GM12878 (cell line): Measurements from ENCODE around the gene PML. TPM values are rescaled to one million over a fixed set of nuclear protein-coding genes. Genes with fewer than 3 reads are reported as not detected.

Source experiments
- ATAC-seq: fragments of 200-7000 bp; cut with Tn5 transposase; 3 replicates; pipeline ENCODE4 v1.9.1; 2020; ENCODE audit warnings: mild to moderate bottlenecking, moderate library complexity
- BruUV-seq: library from RNA; stranded (reverse); fragments of 400-500 nt; replicated peaks from 2 replicates; lab custom pipeline; 2021; lab: Mats Ljungman, UMichigan
- CTCF ChIA-PET: fragments of 300-600 bp; sonication (Branson Sonifier 250); formaldehyde crosslinking; extraction: SDS; loops from one replicate; lab custom pipeline; 2021; ENCODE audit warnings: inconsistent platforms; lab: Yijun Ruan, JAX
- POLR2A ChIA-PET: fragments of 350-600 bp; formaldehyde crosslinking; extraction: SDS; loops from one replicate; lab custom pipeline; 2021; ENCODE audit warnings: inconsistent platforms; lab: Charles Lee
- RAD21 ChIA-PET: fragments of 300-600 bp; sonication (Branson Sonifier 250); formaldehyde crosslinking; loops from one replicate; lab custom pipeline; 2023; ENCODE audit warnings: antibody characterized with exemption; ENCODE audit not compliant: unreplicated experiment; lab: Charles Lee
- SMC1A ChIA-PET: fragments of 300-600 bp; sonication (Branson Sonifier 250); formaldehyde crosslinking; loops from one replicate; lab custom pipeline; 2023; ENCODE audit not compliant: unreplicated experiment, uncharacterized antibody; lab: Charles Lee
- DNase-seq: peaks from one replicate; pipeline ENCODE4 v3.0.0-alpha.2; 2011; ENCODE audit warnings: low read depth, low spot score
- FAIRE-seq: peaks from 3 replicates; lab custom pipeline; 2011; peaks lifted over from hg19 to GRCh38; lab: Jason Lieb, UNC
- H2AFZ ChIP-seq: 2 replicates; pipeline ENCODE4 v1.6.0; 2011; ENCODE audit warnings: low read depth, low read length, control low read depth; ENCODE audit not compliant: control insufficient read depth
- H3K27ac ChIP-seq: 2 replicates; pipeline ENCODE4 v1.5.1; 2011; ENCODE audit warnings: control low read depth; ENCODE audit not compliant: control insufficient read depth, insufficient read depth
- H3K27me3 ChIP-seq, 2 experiments: replicated peaks in 1 of 2; 2 replicates each; pipeline versions ENCODE4 v1.6.0 to v1.6.1; 2011; ENCODE audit warnings: low read length in 1 of 2; ENCODE audit not compliant: control insufficient read depth in 2 of 2, insufficient read depth in 2 of 2
- H3K36me3 ChIP-seq, 2 experiments: 2 replicates each; pipeline ENCODE4 v1.5.1; 2011; ENCODE audit warnings: low read length in 1 of 2; ENCODE audit not compliant: control insufficient read depth in 2 of 2, insufficient read depth in 2 of 2
- H3K4me1 ChIP-seq: 2 replicates; pipeline ENCODE4 v1.6.1; 2011; ENCODE audit warnings: mild to moderate bottlenecking, low read length, moderate library complexity, mixed read lengths; ENCODE audit not compliant: control insufficient read depth, insufficient read depth
- H3K4me2 ChIP-seq: 2 replicates; pipeline ENCODE4 v1.6.0; 2011; ENCODE audit warnings: control low read depth; ENCODE audit not compliant: control insufficient read depth, insufficient read depth
- H3K4me3 ChIP-seq: fragments of 200-600 bp; sonication (generic); 2 replicates; pipeline ENCODE4 v1.5.1; 2016
- H3K79me2 ChIP-seq: 2 replicates; pipeline ENCODE4 v1.6.0; 2011; ENCODE audit warnings: low read length; ENCODE audit not compliant: control insufficient read depth, insufficient read depth
- H3K9ac ChIP-seq: 2 replicates; pipeline ENCODE4 v1.8.0; 2011; ENCODE audit warnings: low read length, control low read depth, mixed read lengths; ENCODE audit not compliant: control insufficient read depth, insufficient read depth
- H3K9me3 ChIP-seq: replicated peaks from 3 replicates; pipeline ENCODE4 v1.5.1; 2011; ENCODE audit warnings: mild to moderate bottlenecking, low read length; ENCODE audit not compliant: control insufficient read depth, insufficient read depth
- H4K20me1 ChIP-seq: 2 replicates; pipeline ENCODE4 v1.6.0; 2011; ENCODE audit not compliant: control insufficient read depth, insufficient read depth
- ATF7 ChIP-seq: fragments of 450-650 bp; IDR thresholded peaks from 2 replicates; pipeline ENCODE4 v1.6.1; 2016; ENCODE audit warnings: low read depth, mild to moderate bottlenecking
- BHLHE40 ChIP-seq, 2 experiments: fragments of 450-650 bp in 1 of 2; IDR thresholded peaks; 2 replicates each; pipeline ENCODE4 v1.6.1; 2011 to 2017; ENCODE audit warnings: low read depth in 2 of 2, borderline replicate concordance in 1 of 2, improper control_type of control experiment in 1 of 2, low read length in 1 of 2, mild to moderate bottlenecking in 1 of 2
- HDAC6 ChIP-seq: fragments of 200-600 bp; sonication (generic); IDR thresholded peaks from one replicate; pipeline ENCODE4 v1.8.0; 2017; ENCODE audit warnings: antibody characterized with exemption; ENCODE audit not compliant: unreplicated experiment
- NFYB ChIP-seq: IDR thresholded peaks from 2 replicates; pipeline ENCODE4 v1.6.1; 2011; ENCODE audit warnings: low read depth, mild to moderate bottlenecking, low read length, improper control_type of control experiment, moderate library complexity; ENCODE audit not compliant: insufficient read depth
- TAF1 ChIP-seq: IDR thresholded peaks from 2 replicates; pipeline ENCODE4 v1.6.1; 2011; ENCODE audit warnings: mild to moderate bottlenecking, low read depth, low read length, borderline replicate concordance
- TCF7 ChIP-seq: IDR thresholded peaks from 2 replicates; pipeline ENCODE4 v1.6.1; 2014; ENCODE audit warnings: antibody characterized with exemption, borderline replicate concordance
- WGBS: methylation state at CpG from one replicate; pipeline ENCODE4 v1.1.6; 2016; ENCODE audit warnings: low lambda C conversion rate; ENCODE audit not compliant: insufficient replicate concordance, insufficient coverage; ENCODE audit errors: missing lambda C conversion rate; 5-methylcytosine and 5-hydroxymethylcytosine counted together
- in situ Hi-C: fragments of 300-500 bp; cut with MboI; formaldehyde crosslinking; loops from 9 replicates; pipeline ENCODE4 v1.14.3; 2018; ENCODE audit warnings: mixed read lengths
- intact Hi-C: fragments of 100-400 bp; cut with micrococcal nuclease; formaldehyde crosslinking; loops from one replicate; pipeline ENCODE4 v1.14.2; 2022; ENCODE audit not compliant: unreplicated experiment
- polyA plus RNA-seq, 11 experiments: library from polyadenylated mRNA; depleted of rRNA in 4 of 11; unstranded in 6 of 11; stranded (reverse) in 5 of 11; fragments of >200 nt; fragmentation: Nextera tagmentation in 4 of 11; fragmentation: Illumina TruSeq in 1 of 11; extraction: Ambion mirVana in 4 of 11; extraction: Trizol in 1 of 11; gene quantifications; 1 replicate in 1 of 11; 2 replicates in 10 of 11; pipeline versions ENCODE4 v1.2.1 to v1.2.3, GENCODE V29; 2011 to 2016; ENCODE audit warnings: inconsistent platforms in 2 of 11, missing spikeins in 2 of 11, low read depth in 1 of 11
- total RNA-seq, 4 experiments: library from RNA; depleted of rRNA in 3 of 4; stranded (reverse); fragments of >200 nt in 3 of 4; fragmentation: Illumina TruSeq in 1 of 4; extraction: Trizol in 1 of 4; gene quantifications; 2 replicates each; pipeline versions ENCODE4 v1.2.1 to v1.2.3, GENCODE V29; 2013 to 2021
- TF ChIP-seq, protein P1 (sequence below): IDR thresholded peaks from 2 replicates; pipeline ENCODE4 v1.6.1; 2011; ENCODE audit warnings: borderline replicate concordance, low read depth, mild to moderate bottlenecking, moderate library complexity, mixed read lengths, low read length; ENCODE audit not compliant: insufficient read depth; ENCODE audit errors: extremely low read length

The PML gene
- total and polyA plus RNA-seq, 10 of the 15 experiments (the other 5 are each of a cell fraction or from before 2014, with no cell fraction given): 8.5 to 95.5 (median 30.8) TPM

DNA sequence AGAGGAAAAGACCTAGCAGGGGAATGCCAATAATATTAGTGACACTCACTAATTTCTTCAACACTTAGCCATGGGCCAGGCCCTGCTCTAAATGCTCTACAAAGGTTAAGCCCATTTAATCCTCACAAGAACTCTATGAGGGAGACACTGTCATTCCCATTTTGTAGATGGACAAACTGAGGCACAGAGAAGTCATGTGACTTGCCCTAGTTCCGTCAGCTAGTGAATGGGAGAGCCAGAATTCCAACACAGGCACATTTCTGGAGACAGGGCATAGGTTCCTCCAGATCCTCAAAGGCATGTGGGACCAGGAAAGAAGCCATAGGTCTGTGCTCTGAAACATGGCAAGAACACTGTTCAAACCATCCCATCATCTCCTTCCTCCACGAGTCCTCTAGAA is 36.7 kb upstream of the PML start:
- no peak overlapping the region for H3K4me3 ChIP-seq
- no peak overlapping the region for H3K27ac ChIP-seq
- ChIA-PET CTCF (interaction anchor here (1.9 kb wide), 1 partner anchor 14 kb away, joined by 5 read pairs; no protein-coding TSS in a partner anchor), POLR2A (no interaction called here), SMC1A (no interaction called here), RAD21 (no interaction called here)
- ATAC-seq (no peak), FAIRE-seq (no peak), DNase-seq (no peak)
- H3K27me3 ChIP-seq: no peaks in the 10 kb centered on the region; a peak in 1 of 4 replicates
- in situ Hi-C loops: no loop called here
- H2AFZ ChIP-seq: no peak overlapping the region
- H3K4me2 ChIP-seq: no peak overlapping the region
- TF ChIP-seq BHLHE40 (IDR thresholded peaks at IDR 0.05; ENCODE audit: borderline replicate concordance in 1 of 2, low read depth in 2 of 2, low read length in 1 of 2) (no peak), TAF1 (no peak), NFYB (no peak), ATF7 (no peak), TCF7 (no peak), HDAC6 (no peak)
- TF ChIP-seq, protein P1, sequence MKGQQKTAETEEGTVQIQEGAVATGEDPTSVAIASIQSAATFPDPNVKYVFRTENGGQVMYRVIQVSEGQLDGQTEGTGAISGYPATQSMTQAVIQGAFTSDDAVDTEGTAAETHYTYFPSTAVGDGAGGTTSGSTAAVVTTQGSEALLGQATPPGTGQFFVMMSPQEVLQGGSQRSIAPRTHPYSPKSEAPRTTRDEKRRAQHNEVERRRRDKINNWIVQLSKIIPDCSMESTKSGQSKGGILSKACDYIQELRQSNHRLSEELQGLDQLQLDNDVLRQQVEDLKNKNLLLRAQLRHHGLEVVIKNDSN: no peak
- 21% methylated on average over 2 of the region's 2 CpGs for WGBS
- no peaks in the 10 kb centered on the region for H3K9me3 ChIP-seq
- no peaks in the 10 kb centered on the region for H3K36me3 ChIP-seq
- intact Hi-C loops: no loop called here
- no peaks in the 10 kb centered on the region; the same call in 1 of the 2 replicates for H3K4me1 ChIP-seq
- no peak overlapping the region for H3K9ac ChIP-seq
- H4K20me1 ChIP-seq: no peaks in the 10 kb centered on the region
- H3K79me2 ChIP-seq: no peaks in the 10 kb centered on the region
- BruUV-seq: no TSS peak
